HepG2 (cell line): ENCODE results near the gene PLA2G4C. TPM values are rescaled to one million over a fixed set of nuclear protein-coding genes. Genes with fewer than 3 reads are reported as not detected.

Source experiments
- ATAC-seq: fragments of 200-7000 bp; cut with Tn5 transposase; 3 replicates; pipeline ENCODE4 v1.9.1; 2020; ENCODE audit warnings: mild to moderate bottlenecking, moderate library complexity
- BruUV-seq: library from RNA; stranded (reverse); fragments of 400-500 nt; replicated peaks from 2 replicates; lab custom pipeline; 2021; lab: Mats Ljungman, UMichigan
- CTCF ChIA-PET: fragments of 300-600 bp; formaldehyde crosslinking; extraction: SDS; loops from one replicate; lab custom pipeline; 2021; ENCODE audit warnings: low total read pairs, inconsistent platforms, low intra/inter-chr PET ratio; lab: Yijun Ruan, JAX
- POLR2A ChIA-PET: fragments of 350-600 bp; sonication (Branson Sonifier 250); formaldehyde crosslinking; loops from one replicate; lab custom pipeline; 2020; ENCODE audit warnings: antibody characterized with exemption, inconsistent platforms; lab: Yijun Ruan, JAX
- DNase-seq: peaks from one replicate; pipeline ENCODE4 v3.0.0-alpha.2; 2015; ENCODE audit warnings: low spot score
- FAIRE-seq: peaks from 3 replicates; lab custom pipeline; 2011; peaks lifted over from hg19 to GRCh38; lab: Jason Lieb, UNC
- H2AFZ ChIP-seq: one replicate; pipeline ENCODE4 v1.6.1; 2011; ENCODE audit warnings: low read length, inconsistent platforms
- H3K27ac ChIP-seq: fragments of 300-600 bp; 3 replicates; pipeline ENCODE4 v1.8.0; 2011; ENCODE audit warnings: mixed run types, mild to moderate bottlenecking, mixed read lengths, low read length, inconsistent platforms; ENCODE audit not compliant: insufficient read depth; ENCODE audit errors: extremely low read length
- H3K27me3 ChIP-seq, 2 experiments: fragments of 200-600 bp in 1 of 2; 2 replicates in 1 of 2; 3 replicates in 1 of 2; pipeline versions ENCODE4 v1.6.0 to v1.8.0; 2011; ENCODE audit warnings: low read length in 2 of 2, mild to moderate bottlenecking in 2 of 2, moderate library complexity in 2 of 2, inconsistent platforms in 1 of 2; ENCODE audit not compliant: insufficient read depth in 2 of 2, control insufficient read depth in 1 of 2
- H3K36me3 ChIP-seq, 2 experiments: fragments of 200-600 bp in 1 of 2; replicated peaks in 1 of 2; 2 replicates in 1 of 2; 3 replicates in 1 of 2; pipeline versions ENCODE4 v1.5.1 to v1.8.0; 2011; ENCODE audit warnings: low read length in 2 of 2, inconsistent platforms in 1 of 2; ENCODE audit not compliant: insufficient read depth in 2 of 2, control insufficient read depth in 1 of 2
- H3K4me1 ChIP-seq: 2 replicates; pipeline ENCODE4 v1.5.1; 2012; ENCODE audit warnings: low read length, inconsistent platforms; ENCODE audit not compliant: insufficient read depth
- H3K4me2 ChIP-seq: 2 replicates; pipeline ENCODE4 v1.6.0; 2011; ENCODE audit warnings: low read depth, low read length, inconsistent platforms
- H3K4me3 ChIP-seq, 3 experiments: fragments of 200-600 bp in 1 of 3; sonication (generic), shearing (Covaris generic) in 1 of 3; replicated peaks in 1 of 3; 2 replicates each; pipeline ENCODE4 v1.5.1; 2011 to 2016; ENCODE audit warnings: low read length in 3 of 3, inconsistent platforms in 2 of 3, low read depth in 2 of 3, mild to moderate bottlenecking in 2 of 3, control low read depth in 1 of 3, mixed read lengths in 1 of 3; ENCODE audit not compliant: insufficient read depth in 1 of 3
- H3K79me2 ChIP-seq: one replicate; pipeline ENCODE4 v1.6.1; 2011; ENCODE audit warnings: low read length, inconsistent platforms; ENCODE audit not compliant: insufficient read depth
- H3K9ac ChIP-seq: 2 replicates; pipeline ENCODE4 v1.6.0; 2011; ENCODE audit warnings: mild to moderate bottlenecking, low read depth, low read length, inconsistent platforms; ENCODE audit not compliant: insufficient read depth
- H3K9me3 ChIP-seq: 2 replicates; pipeline ENCODE4 v1.5.1; 2012; ENCODE audit warnings: mild to moderate bottlenecking, low read length
- H4K20me1 ChIP-seq: 2 replicates; pipeline ENCODE4 v1.6.0; 2011; ENCODE audit warnings: inconsistent platforms, mild to moderate bottlenecking, low read length, moderate library complexity; ENCODE audit not compliant: insufficient read depth
- ATF7 ChIP-seq, 2 experiments: fragments of 450-650 bp in 1 of 2; sonication (generic) in 1 of 2; formaldehyde crosslinking in 1 of 2; IDR thresholded peaks; 2 replicates each; pipeline versions ENCODE4 v1.4.0 to v1.6.1; 2016 to 2020; ENCODE audit warnings: antibody characterized with exemption in 1 of 2, mild to moderate bottlenecking in 1 of 2, missing genetic modification reagents in 1 of 2
- KAT7 ChIP-seq: IDR thresholded peaks from 2 replicates; pipeline ENCODE4 v1.6.1; 2018; ENCODE audit warnings: borderline replicate concordance, missing compliant biosample characterization
- TCF12 ChIP-seq, 2 experiments: fragments of 450-650 bp in 1 of 2; sonication (generic) in 1 of 2; formaldehyde crosslinking in 1 of 2; IDR thresholded peaks; 2 replicates each; pipeline versions ENCODE4 v1.6.1 to v1.8.0; 2017 to 2022; ENCODE audit warnings: antibody characterized with exemption in 1 of 2, mild to moderate bottlenecking in 1 of 2, missing genetic modification reagents in 1 of 2, moderate library complexity in 1 of 2
- ZNF768 ChIP-seq: sonication (generic); formaldehyde crosslinking; IDR thresholded peaks from 2 replicates; pipeline ENCODE4 v1.4.0; 2020; ENCODE audit warnings: missing genetic modification reagents
- WGBS: methylation state at CpG from one replicate; pipeline ENCODE4 v1.1.6; 2017; ENCODE audit warnings: low lambda C conversion rate; 5-methylcytosine and 5-hydroxymethylcytosine counted together
- in situ Hi-C: cut with HindIII; loops from 2 replicates; pipeline ENCODE4 v1.10.0; 2017; ENCODE audit warnings: low pct_unique_long_range_greater_than_20kb; ENCODE audit not compliant: extremely low pct_ligation_motif_present
- intact Hi-C: fragments of 100-400 bp; cut with micrococcal nuclease; formaldehyde crosslinking; loops from one replicate; pipeline ENCODE4 v1.10.0; 2022; ENCODE audit not compliant: unreplicated experiment
- polyA plus RNA-seq, 8 experiments: library from polyadenylated mRNA; depleted of rRNA in 3 of 8; stranded (reverse) in 7 of 8; unstranded in 1 of 8; fragments of >200 nt; fragmentation: Illumina TruSeq in 4 of 8; extraction: Trizol in 4 of 8; gene quantifications; 2 replicates each; pipeline versions ENCODE4 v1.2.1 to v1.2.3, GENCODE V29; 2011 to 2016; ENCODE audit warnings: low read depth in 4 of 8, missing spikeins in 1 of 8, mixed read lengths in 1 of 8; ENCODE audit not compliant: insufficient read depth in 1 of 8
- total RNA-seq, 5 experiments: library from RNA; depleted of rRNA; stranded (reverse); fragments of >200 nt; fragmentation: Illumina TruSeq; extraction: Trizol; gene quantifications; 2 replicates each; pipeline ENCODE4 v1.2.3, GENCODE V29; 2016; ENCODE audit warnings: low read depth in 1 of 5
- TF ChIP-seq, protein P1 (sequence below): sonication (generic); formaldehyde crosslinking; IDR thresholded peaks from 2 replicates; pipeline ENCODE4 v1.9.0; 2022; ENCODE audit warnings: low read depth, missing genetic modification reagents

Gene PLA2G4C
- total and polyA plus RNA-seq, 2 of the 13 experiments (the other 11 are each of a cell fraction or from before 2014, with no cell fraction given), result 1.6 to 1.7 TPM

DNA sequence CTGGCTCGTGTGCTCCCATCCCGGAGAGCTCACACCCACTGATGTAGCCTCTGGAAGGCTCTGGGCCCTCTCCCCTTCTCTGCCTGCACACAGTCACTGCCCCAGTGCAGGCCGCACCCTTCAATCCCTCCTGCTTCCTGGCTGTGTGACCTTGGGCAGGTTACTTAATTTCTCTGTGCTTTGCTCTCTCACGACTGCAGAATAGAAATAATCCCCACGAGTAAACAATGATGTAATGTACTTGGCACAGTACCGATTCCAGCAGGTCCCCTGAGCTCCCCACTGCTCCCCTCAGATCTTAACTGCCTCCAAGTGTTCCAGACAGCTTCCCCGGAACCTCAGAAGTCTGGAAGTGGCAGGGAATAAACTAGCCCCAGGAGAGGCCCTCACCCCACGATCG, 43.4 kb upstream of the PLA2G4C start:
- TF ChIP-seq TCF12 (IDR thresholded peaks at IDR 0.05) (no peak), TCF12 (CRISPR knock-in tag; IDR thresholded peaks at IDR 0.05) (no peak), ATF7 (IDR thresholded peaks at IDR 0.05) (peak; percentile 38; the same call in 1 of the 2 replicates), ATF7 (CRISPR knock-in tag; IDR thresholded peaks at IDR 0.05) (no peak), ZNF768 (CRISPR knock-in tag) (peak; percentile 97), KAT7 (CRISPR knock-in tag) (no peak)
- TF ChIP-seq, protein P1, sequence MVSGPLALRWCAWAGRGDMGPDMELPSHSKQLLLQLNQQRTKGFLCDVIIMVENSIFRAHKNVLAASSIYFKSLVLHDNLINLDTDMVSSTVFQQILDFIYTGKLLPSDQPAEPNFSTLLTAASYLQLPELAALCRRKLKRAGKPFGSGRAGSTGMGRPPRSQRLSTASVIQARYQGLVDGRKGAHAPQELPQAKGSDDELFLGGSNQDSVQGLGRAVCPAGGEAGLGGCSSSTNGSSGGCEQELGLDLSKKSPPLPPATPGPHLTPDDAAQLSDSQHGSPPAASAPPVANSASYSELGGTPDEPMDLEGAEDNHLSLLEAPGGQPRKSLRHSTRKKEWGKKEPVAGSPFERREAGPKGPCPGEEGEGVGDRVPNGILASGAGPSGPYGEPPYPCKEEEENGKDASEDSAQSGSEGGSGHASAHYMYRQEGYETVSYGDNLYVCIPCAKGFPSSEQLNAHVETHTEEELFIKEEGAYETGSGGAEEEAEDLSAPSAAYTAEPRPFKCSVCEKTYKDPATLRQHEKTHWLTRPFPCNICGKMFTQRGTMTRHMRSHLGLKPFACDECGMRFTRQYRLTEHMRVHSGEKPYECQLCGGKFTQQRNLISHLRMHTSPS, result no peak
- Histone ChIP-seq H3K9me3 (no peaks in the 10 kb centered on the region), H4K20me1 (no peaks in the 10 kb centered on the region), H3K27ac (no peak overlapping the region), H3K4me3 (no peak overlapping the region), H3K4me1 (peaks cover 16% of the 10 kb centered on the region), H3K36me3 (peaks cover 21 to 47% of the 10 kb centered on the region in 2 experiments; a peak in 4 of 5 replicates), H3K79me2 (no peaks in the 10 kb centered on the region), H2AFZ (no peak overlapping the region), H3K27me3 (no peaks in the 10 kb centered on the region), H3K9ac (0 out of 2 replicates have a peak overlapping the region, but pooled peaks have one; percentile 8), H3K4me2 (no peak overlapping the region)
- 50% methylated on average over 7 of the region's 9 CpGs for WGBS
- POLR2A ChIA-PET, result no interaction called here
- in situ Hi-C loops (loop anchor here (5.0 kb wide), 1 partner anchor 47 kb away; no protein-coding TSS in a partner anchor), intact Hi-C loops (no loop called here)
- CTCF ChIA-PET, result no interaction called here
- FAIRE-seq (no peak), DNase-seq (peak; percentile 10), ATAC-seq (peak; percentile 18; the same call in 1 of the 3 replicates)
- BruUV-seq, result no TSS peak
